Astrocyte of the spinal cord (primary cell): Measurements from ENCODE around the gene C13orf42.
"Not testable (repeated sequence)": the region's sequence is repeated elsewhere in the genome, so short reads cannot be mapped to it uniquely, and the experiment has no call there.

Experiments used
- DNase-seq: peaks from one replicate; pipeline ENCODE4 v3.0.0; 2011; ENCODE audit warnings: low read depth, low spot score
- H3K4me3 ChIP-seq: 2 replicates; pipeline ENCODE4 v1.5.1; 2011; ENCODE audit warnings: low read depth, mild to moderate bottlenecking, low read length, moderate library complexity
- in situ Hi-C: cut with HindIII; loops from 2 replicates; pipeline ENCODE4 v1.10.0; 2017; ENCODE audit warnings: low sequenced_read_pairs
- TF ChIP-seq, protein P1 (sequence below): IDR thresholded peaks from 2 replicates; pipeline ENCODE4 v1.5.1; 2012; ENCODE audit warnings: low read depth, mild to moderate bottlenecking, low read length, inconsistent platforms

Gene C13orf42

GRCh38 chr13:51125495-51126226 is 14.6 kb upstream of the C13orf42 start:
- in situ Hi-C loops, result no loop called here
- H3K4me3 ChIP-seq, result no peak overlapping the region
- TF ChIP-seq, protein P1, sequence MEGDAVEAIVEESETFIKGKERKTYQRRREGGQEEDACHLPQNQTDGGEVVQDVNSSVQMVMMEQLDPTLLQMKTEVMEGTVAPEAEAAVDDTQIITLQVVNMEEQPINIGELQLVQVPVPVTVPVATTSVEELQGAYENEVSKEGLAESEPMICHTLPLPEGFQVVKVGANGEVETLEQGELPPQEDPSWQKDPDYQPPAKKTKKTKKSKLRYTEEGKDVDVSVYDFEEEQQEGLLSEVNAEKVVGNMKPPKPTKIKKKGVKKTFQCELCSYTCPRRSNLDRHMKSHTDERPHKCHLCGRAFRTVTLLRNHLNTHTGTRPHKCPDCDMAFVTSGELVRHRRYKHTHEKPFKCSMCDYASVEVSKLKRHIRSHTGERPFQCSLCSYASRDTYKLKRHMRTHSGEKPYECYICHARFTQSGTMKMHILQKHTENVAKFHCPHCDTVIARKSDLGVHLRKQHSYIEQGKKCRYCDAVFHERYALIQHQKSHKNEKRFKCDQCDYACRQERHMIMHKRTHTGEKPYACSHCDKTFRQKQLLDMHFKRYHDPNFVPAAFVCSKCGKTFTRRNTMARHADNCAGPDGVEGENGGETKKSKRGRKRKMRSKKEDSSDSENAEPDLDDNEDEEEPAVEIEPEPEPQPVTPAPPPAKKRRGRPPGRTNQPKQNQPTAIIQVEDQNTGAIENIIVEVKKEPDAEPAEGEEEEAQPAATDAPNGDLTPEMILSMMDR, result peak; percentile 89
- DNase-seq, result peak; percentile 50

DNA sequence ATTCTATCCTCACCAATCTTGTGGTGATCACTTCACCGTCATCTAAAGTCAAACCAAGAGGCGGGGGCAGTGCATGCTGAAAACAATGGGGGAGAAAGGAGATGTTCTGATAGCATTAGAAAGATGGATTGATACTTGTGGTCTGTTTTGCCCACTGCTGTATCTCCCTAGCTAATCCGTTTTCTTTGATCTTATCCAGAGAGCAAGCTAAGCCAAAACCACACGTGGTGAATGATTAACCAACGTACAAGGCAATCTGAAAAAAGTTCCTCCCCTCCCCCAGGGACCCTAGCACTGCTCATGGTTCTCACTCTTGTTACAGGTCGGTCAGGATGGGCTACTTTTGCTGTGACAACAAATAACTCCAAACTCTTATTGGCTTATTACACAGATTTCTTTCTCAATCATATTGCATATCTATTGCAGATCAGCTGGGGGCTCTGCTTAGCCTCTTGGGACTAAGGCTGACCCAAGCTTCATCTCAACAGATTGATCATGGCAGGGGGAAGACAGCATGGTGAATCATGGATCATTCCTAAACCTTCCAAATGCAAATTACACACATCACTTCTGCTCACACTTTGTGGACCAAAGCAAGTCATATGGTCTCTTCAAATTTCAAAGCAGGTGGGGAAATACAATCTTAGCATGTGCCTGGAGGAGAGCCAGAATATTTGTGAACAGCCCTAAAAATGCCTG is 11.9 kb upstream of the C13orf42 start:
- in situ Hi-C loops, result no loop called here
- TF ChIP-seq, protein P1, result no peak
- no peak for DNase-seq
- H3K4me3 ChIP-seq, result no peak overlapping the region

GRCh38 chr13:51120873-51121272 is 9.8 kb upstream of the C13orf42 start:
- H3K4me3 ChIP-seq, DNase-seq, in situ Hi-C loops: not testable (repeated sequence)
- TF ChIP-seq, protein P1, result peak; percentile 14

DNA sequence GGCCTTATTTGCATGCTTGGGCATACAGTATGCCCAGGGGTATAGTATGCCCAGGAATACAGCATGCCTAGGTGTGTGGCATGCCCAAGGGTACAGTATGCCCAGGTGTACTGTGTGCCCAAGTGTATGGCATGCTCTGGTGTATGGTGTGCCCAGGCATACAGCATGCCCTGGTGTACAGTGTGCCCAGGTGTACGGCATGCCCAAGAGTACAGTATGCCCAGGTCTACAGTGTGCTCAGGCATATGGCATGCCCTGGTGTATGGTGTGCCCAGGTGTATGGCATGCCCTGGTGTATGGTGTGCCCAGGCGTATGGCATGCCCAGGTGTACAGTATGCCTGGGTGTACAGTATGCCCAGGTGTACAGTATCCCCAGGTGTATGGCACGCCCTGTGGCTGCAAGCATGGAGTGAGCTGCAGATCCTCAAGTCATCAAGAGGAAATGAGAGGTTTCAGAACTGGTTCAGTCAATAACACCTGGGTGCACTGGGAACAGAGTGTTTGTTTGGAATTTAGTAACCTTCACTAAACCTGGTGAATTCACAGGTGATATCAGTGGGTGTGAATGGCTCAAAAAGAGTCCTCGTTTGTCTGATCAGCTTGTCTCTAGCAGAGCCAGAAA is 7.8 kb upstream of the C13orf42 start:
- TF ChIP-seq, protein P1, result no peak
- no peak for DNase-seq
- no peak overlapping the region for H3K4me3 ChIP-seq
- in situ Hi-C loops, result no loop called here

GRCh38 chr13:51113969-51114368 is 2.9 kb upstream of the C13orf42 start:
- DNase-seq, result no peak
- TF ChIP-seq, protein P1, result no peak
- in situ Hi-C loops, result no loop called here
- no peak overlapping the region for H3K4me3 ChIP-seq

- in situ Hi-C loops, result no loop called here
- no peak overlapping the region for H3K4me3 ChIP-seq
- no peak for DNase-seq
- TF ChIP-seq, protein P1, result no peak
Observed at GRCh38 chr13:51113186-51113881, 2.3 kb upstream of the C13orf42 start.
